Activated naive CD4-positive, alpha-beta T cell treated with anti-CD3 and anti-CD28 coated beads for 36 hours (primary cell): ENCODE data around the gene NHERF2. TPM values are rescaled to one million over a fixed set of nuclear protein-coding genes. Genes with fewer than 3 reads are reported as not detected.
A peak's percentile ranks its signal among the peaks of the same experiment; 100 is the strongest.

ENCODE experiments used
- CTCF ChIA-PET: fragments of 350-600 bp; sonication (Branson Sonifier 250); formaldehyde crosslinking; loops from one replicate; lab custom pipeline; 2021; ENCODE audit warnings: antibody characterized with exemption; lab: Charles Lee
- DNase-seq: peaks from one replicate; pipeline ENCODE4 v3.0.0-alpha.2; 2020
- H3K27ac Mint-ChIP-seq: one replicate; pipeline ENCODE4 v1.8.0; 2021; ENCODE audit warnings: mild to moderate bottlenecking, mixed read lengths
- H3K27me3 Mint-ChIP-seq: one replicate; pipeline ENCODE4 v1.8.0; 2021; ENCODE audit warnings: low read depth, mixed read lengths
- H3K36me3 Mint-ChIP-seq: one replicate; pipeline ENCODE4 v1.8.0; 2021; ENCODE audit warnings: low read depth, mixed read lengths
- H3K4me1 Mint-ChIP-seq: one replicate; pipeline ENCODE4 v1.8.0; 2021; ENCODE audit warnings: low read depth, mixed read lengths
- H3K4me3 Mint-ChIP-seq: one replicate; pipeline ENCODE4 v1.8.0; 2021; ENCODE audit warnings: mild to moderate bottlenecking, moderate library complexity, mixed read lengths
- H3K9me3 Mint-ChIP-seq: one replicate; pipeline ENCODE4 v1.8.0; 2021; ENCODE audit warnings: mixed read lengths
- intact Hi-C: fragments of 100-400 bp; cut with micrococcal nuclease; formaldehyde crosslinking; loops from one replicate; pipeline ENCODE4 v1.15.1; 2023
- total RNA-seq, 2 experiments: library from RNA; stranded (reverse); gene quantifications; one replicate each; pipeline ENCODE4 v1.2.3, GENCODE V29; 2021

Gene NHERF2
- total RNA-seq, 2 experiments from 2014 or later: 1.5 to 2.1 TPM

GRCh38 chr16:1983544-1984346, 43.0 kb upstream of the NHERF2 start, which contains the start of gene GFER:
TSS of gene GFER (plus strand) at chr16:1984193. CDS start at chr16:1984219, 26 bp downstream.
- peak; percentile 74 for DNase-seq
- Mint-ChIP-seq H3K36me3 (peaks cover 11% of the 10 kb centered on the region), H3K4me3 (peak within 1 kb of the TSS; percentile 80), H3K27me3 (peaks cover 26% of the 10 kb centered on the region), H3K9me3 (no peaks in the 10 kb centered on the region), H3K27ac (no peak within 1 kb of the TSS), H3K4me1 (peaks cover 10% of the 10 kb centered on the region)
- CTCF ChIA-PET: interaction anchor here (0.9 kb wide), 1 partner anchor 20 kb away, joined by 3 read pairs; no protein-coding TSS in a partner anchor
- intact Hi-C loops: loop anchor here (1.0 to 2.0 kb wide), 2 partner anchors 12 to 19 kb away; partner anchors contain the start of gene RPS2

GRCh38 chr16:1984347-1985225, 42.1 kb upstream of the NHERF2 start:
- Mint-ChIP-seq H3K9me3 (no peaks in the 10 kb centered on the region), H3K4me3 (peak overlapping the region; percentile 80), H3K36me3 (peaks cover 9% of the 10 kb centered on the region), H3K27ac (no peak overlapping the region), H3K27me3 (peaks cover 34% of the 10 kb centered on the region), H3K4me1 (peaks cover 12% of the 10 kb centered on the region)
- no peak for DNase-seq
- CTCF ChIA-PET: interaction anchor here (0.7 to 1.0 kb wide), 3 partner anchors 9 to 44 kb away, joined by 3 to 4 read pairs (median 3); no protein-coding TSS in a partner anchor
- intact Hi-C loops: loop anchor here (1.0 to 2.0 kb wide), 2 partner anchors 13 to 20 kb away; partner anchors contain the start of gene RPS2

- peaks cover 9% of the 10 kb centered on the region for H3K36me3 Mint-ChIP-seq
- H3K4me3 Mint-ChIP-seq: peak overlapping the region; percentile 80
- DNase-seq: no peak
- peaks cover 35% of the 10 kb centered on the region for H3K27me3 Mint-ChIP-seq
- peaks cover 15% of the 10 kb centered on the region for H3K4me1 Mint-ChIP-seq
- H3K27ac Mint-ChIP-seq: no peak overlapping the region
- intact Hi-C loops: loop anchor here (2.0 kb wide), 1 partner anchor 21 kb away; the partner anchor contains the start of gene RPS2
- CTCF ChIA-PET: interaction anchor here (0.7 to 2.7 kb wide), 3 partner anchors 10 to 45 kb away, joined by 3 to 9 read pairs (median 4); no protein-coding TSS in a partner anchor
- no peaks in the 10 kb centered on the region for H3K9me3 Mint-ChIP-seq
Measured at GRCh38 chr16:1985466-1986150, 41.1 kb upstream of the NHERF2 start.

- Mint-ChIP-seq H3K9me3 (no peaks in the 10 kb centered on the region), H3K4me3 (no peak overlapping the region), H3K27me3 (peaks cover 35% of the 10 kb centered on the region), H3K4me1 (peaks cover 24% of the 10 kb centered on the region), H3K27ac (no peak overlapping the region), H3K36me3 (peaks cover 9% of the 10 kb centered on the region)
- intact Hi-C loops: no loop called here
- CTCF ChIA-PET: interaction anchor here (2.7 kb wide), 1 partner anchor 17 kb away, joined by 9 read pairs; no protein-coding TSS in a partner anchor
- no peak for DNase-seq
Measured at GRCh38 chr16:1987198-1987597, 39.5 kb upstream of the NHERF2 start.

DNA sequence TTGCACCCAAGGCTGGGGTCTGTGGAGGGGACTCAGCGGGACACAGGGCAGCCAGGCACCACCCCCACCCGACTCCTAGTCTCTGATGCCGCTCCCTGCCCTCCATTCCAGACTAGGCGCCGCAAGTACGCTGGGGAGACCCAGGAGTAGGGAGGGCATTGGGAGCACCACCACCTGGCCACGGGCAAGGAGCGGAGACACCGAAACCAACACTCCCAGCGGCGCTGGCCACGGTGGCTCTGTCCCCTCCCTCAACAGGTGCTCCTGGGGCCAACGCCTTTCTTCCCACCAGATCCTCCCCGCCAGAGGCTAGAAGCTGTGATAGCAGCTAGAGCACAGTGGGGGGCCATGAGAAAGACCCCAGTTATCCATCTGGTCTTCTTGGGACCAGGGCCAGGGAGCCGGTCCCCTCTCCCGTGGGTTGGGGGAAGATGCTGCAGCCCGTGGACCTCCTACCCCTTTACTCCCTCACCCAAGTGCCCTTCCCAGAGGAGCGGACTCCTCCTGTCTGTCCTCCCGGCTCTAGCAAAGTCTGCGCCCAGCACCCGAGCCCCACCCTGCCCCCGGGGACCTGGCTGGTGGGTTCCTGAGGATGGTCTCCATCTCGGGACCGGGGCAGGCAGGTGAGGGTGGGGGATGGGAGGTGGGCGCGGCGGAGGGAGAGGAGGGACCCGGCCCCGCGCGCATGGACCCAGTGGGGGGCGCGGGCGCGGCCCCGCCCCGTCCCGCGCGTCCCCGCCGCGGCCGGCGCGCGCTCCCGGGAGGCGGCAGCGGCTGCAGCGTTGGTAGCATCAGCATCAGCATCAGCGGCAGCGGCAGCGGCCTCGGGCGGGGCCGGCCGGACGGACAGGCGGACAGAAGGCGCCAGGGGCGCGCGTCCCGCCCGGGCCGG, 37.2 kb upstream of the NHERF2 start, which contains the start of gene SYNGR3:
SYNGR3 (plus strand) TSS at position 762 of the 892 bp plus-strand sequence. CDS start 133 bp downstream, outside the sequence.
- CTCF ChIA-PET: no interaction called here
- Mint-ChIP-seq H3K27me3 (peaks cover 24% of the 10 kb centered on the region), H3K4me3 (peak within 1 kb of the TSS; percentile 65), H3K4me1 (peaks cover 29% of the 10 kb centered on the region), H3K27ac (no peak within 1 kb of the TSS), H3K9me3 (no peaks in the 10 kb centered on the region), H3K36me3 (peaks cover 9% of the 10 kb centered on the region)
- intact Hi-C loops: no loop called here
- no peak for DNase-seq

GRCh38 chr16:1990101-1990350, 36.7 kb upstream of the NHERF2 start:
- Mint-ChIP-seq H3K36me3 (peaks cover 9% of the 10 kb centered on the region), H3K27ac (no peak overlapping the region), H3K4me3 (no peak overlapping the region), H3K27me3 (peaks cover 24% of the 10 kb centered on the region), H3K4me1 (peaks cover 24% of the 10 kb centered on the region), H3K9me3 (no peaks in the 10 kb centered on the region)
- CTCF ChIA-PET: interaction anchor here (0.9 to 1.2 kb wide), 2 partner anchors 8 to 151 kb away, joined by 3 to 4 read pairs; no protein-coding TSS in a partner anchor
- intact Hi-C loops: no loop called here
- no peak for DNase-seq

DNA sequence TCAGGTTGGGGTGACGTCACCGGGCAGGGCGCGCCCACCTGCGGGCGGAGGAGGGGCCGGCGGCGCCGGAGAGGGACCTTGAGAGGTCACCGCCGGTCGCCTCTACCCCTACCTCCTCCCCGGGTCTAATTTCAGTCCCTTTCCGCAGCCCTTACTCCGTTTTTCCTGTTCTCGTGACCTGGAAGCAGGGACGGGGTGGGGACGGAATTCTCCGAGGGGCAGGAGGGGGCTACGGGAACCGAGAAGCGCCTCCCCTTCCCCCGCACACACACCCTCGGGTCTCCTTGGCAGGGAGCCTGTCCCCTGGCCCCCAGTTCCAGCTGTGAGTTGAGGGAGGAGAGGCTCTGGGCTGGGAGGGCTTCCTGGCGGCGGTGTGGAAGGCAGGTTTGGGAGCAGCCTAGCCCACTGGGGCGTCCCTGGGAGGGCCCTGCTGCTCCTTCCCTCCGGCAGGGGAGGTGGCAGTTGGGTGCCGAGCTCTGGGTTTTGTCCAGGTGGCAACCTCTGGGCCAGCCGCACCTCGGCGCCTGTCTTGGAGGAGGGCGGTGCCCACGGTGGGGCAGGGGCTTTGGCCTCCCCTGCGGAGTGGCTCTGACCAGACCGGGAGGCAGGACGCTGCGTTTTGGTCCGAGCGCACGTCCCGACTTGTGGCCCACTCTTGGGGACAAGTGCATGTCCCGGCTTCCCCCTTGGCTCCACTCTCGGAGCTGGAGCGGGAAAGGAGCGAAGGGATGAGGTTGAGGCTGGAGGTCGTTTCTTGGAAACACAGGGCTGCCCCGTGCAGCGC, 36.2 kb upstream of the NHERF2 start:
- Mint-ChIP-seq H3K27ac (no peak overlapping the region), H3K4me3 (peak overlapping the region; percentile 65), H3K4me1 (peaks cover 24% of the 10 kb centered on the region), H3K27me3 (peaks cover 24% of the 10 kb centered on the region), H3K9me3 (no peaks in the 10 kb centered on the region), H3K36me3 (peaks cover 11% of the 10 kb centered on the region)
- intact Hi-C loops: no loop called here
- CTCF ChIA-PET: interaction anchor here (0.9 to 1.2 kb wide), 3 partner anchors 8 to 150 kb away, joined by 3 to 4 read pairs (median 3); partner anchors contain the start of genes NTHL1 and TSC2
- DNase-seq: peak; percentile 45

DNA sequence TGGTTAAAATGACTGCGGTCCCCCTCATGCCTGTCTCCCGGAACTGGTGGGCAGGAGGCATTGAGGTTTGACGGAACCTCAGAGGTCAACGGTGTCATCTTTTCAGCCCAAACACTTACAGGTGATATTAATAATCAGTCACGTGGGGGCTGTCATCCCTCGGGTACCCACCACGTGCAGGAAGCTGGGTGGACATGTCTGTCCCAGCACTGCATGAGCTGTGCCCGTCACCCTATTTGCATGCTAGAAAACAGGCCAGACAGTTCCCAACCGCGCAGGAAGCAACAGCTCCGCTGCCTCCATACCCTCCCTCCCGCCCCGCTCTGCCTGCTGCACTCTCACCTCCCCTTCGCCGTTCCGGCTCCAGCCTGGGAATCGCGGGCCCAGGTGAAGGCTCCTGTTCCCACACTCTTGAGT, 35.6 kb upstream of the NHERF2 start:
- Mint-ChIP-seq H3K9me3 (no peaks in the 10 kb centered on the region), H3K4me1 (peaks cover 24% of the 10 kb centered on the region), H3K36me3 (peaks cover 11% of the 10 kb centered on the region), H3K4me3 (peak overlapping the region; percentile 65), H3K27me3 (peaks cover 24% of the 10 kb centered on the region), H3K27ac (no peak overlapping the region)
- intact Hi-C loops: no loop called here
- peak; percentile 76 for DNase-seq
- CTCF ChIA-PET: interaction anchor here (0.5 to 1.2 kb wide), 4 partner anchors 9 to 149 kb away, joined by 3 to 4 read pairs (median 3); partner anchors contain the start of genes NTHL1 and TSC2

DNA sequence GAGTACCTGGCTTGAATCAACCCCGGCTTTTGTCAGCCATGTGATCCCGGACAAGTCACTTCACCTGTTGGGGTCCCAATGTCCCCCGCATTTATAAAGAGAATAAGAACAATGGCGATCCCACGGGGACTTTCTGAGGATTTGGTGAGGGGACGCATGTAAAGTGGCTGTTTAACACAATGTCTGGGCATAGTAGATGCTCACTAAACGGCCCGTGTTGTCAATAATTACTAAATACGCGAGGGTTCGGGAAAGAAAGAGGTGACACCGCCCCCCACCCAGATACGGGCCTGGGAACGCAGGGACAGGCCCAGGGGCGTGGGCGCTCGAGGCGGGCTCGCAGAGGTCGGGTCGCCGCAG, 35.1 kb upstream of the NHERF2 start:
- no peak overlapping the region for H3K27ac Mint-ChIP-seq
- H3K4me3 Mint-ChIP-seq: peak overlapping the region; percentile 65
- H3K4me1 Mint-ChIP-seq: peaks cover 24% of the 10 kb centered on the region
- DNase-seq: no peak
- CTCF ChIA-PET: interaction anchor here (0.5 to 1.5 kb wide), 2 partner anchors 130 to 149 kb away, joined by 3 to 5 read pairs; no protein-coding TSS in a partner anchor
- H3K36me3 Mint-ChIP-seq: peaks cover 7% of the 10 kb centered on the region
- intact Hi-C loops: no loop called here
- H3K27me3 Mint-ChIP-seq: peaks cover 24% of the 10 kb centered on the region
- no peaks in the 10 kb centered on the region for H3K9me3 Mint-ChIP-seq
